ENCODE data around the gene AVL9.

- no peak for TF ChIP-seq ARNT (IDR thresholded peaks at IDR 0.05)
- TF ChIP-seq ZNF384 (IDR thresholded peaks at IDR 0.05) = no peak
- TF ChIP-seq TARDBP (IDR thresholded peaks at IDR 0.05) = no peak
- TF ChIP-seq PKNOX1 (IDR thresholded peaks at IDR 0.05) = no peak
- no peak for TF ChIP-seq BHLHE40 (IDR thresholded peaks at IDR 0.05; ENCODE audit: borderline replicate concordance)
- no peak for TF ChIP-seq NFRKB (IDR thresholded peaks at IDR 0.05)
- no peak for TF ChIP-seq SP1 (IDR thresholded peaks at IDR 0.05)
- TF ChIP-seq FOXM1 (IDR thresholded peaks at IDR 0.05; ENCODE audit: borderline replicate concordance) = no peak
- TF ChIP-seq ELF4 (IDR thresholded peaks at IDR 0.05) = no peak
- TF ChIP-seq FOXA1 (IDR thresholded peaks at IDR 0.05) = no peak
- TF ChIP-seq SUZ12 (IDR thresholded peaks at IDR 0.05) = no peak
- no peak for TF ChIP-seq FOXK2 (IDR thresholded peaks at IDR 0.05)
- TF ChIP-seq CTBP1 (IDR thresholded peaks at IDR 0.05; ENCODE audit: borderline replicate concordance) = no peak
Observed at GRCh38 chr7:32515890-32516550, 20.7 kb downstream of the AVL9 start.

All from HEK293T (cell line).